WTC11 (cell line): ENCODE data around the gene ARHGAP35. TPM values are rescaled to one million over a fixed set of nuclear protein-coding genes. Genes with fewer than 3 reads are reported as not detected.

Experiments
- ATAC-seq: fragments of 200-7000 bp; cut with Tn5 transposase; 2 replicates; pipeline ENCODE4 v1.10.0; 2021; ENCODE audit warnings: mild to moderate bottlenecking, moderate library complexity
- CTCF ChIA-PET: fragments of 300-600 bp; sonication (Branson Sonifier 250); formaldehyde crosslinking; loops from one replicate; lab custom pipeline; 2021; ENCODE audit warnings: antibody characterized with exemption; lab: Charles Lee
- POLR2A ChIA-PET: fragments of 350-600 bp; sonication (Branson Sonifier 250); formaldehyde crosslinking; loops from one replicate; lab custom pipeline; 2021; ENCODE audit warnings: antibody characterized with exemption; lab: Charles Lee
- DNase-seq: peaks from one replicate; pipeline ENCODE4 v3.0.0; 2021; ENCODE audit warnings: low spot score
- H3K27ac Mint-ChIP-seq: 2 replicates; pipeline ENCODE4 v1.8.0; 2021; ENCODE audit warnings: mixed read lengths
- H3K27me3 Mint-ChIP-seq: 2 replicates; pipeline ENCODE4 v1.8.0; 2021; ENCODE audit warnings: low read depth, mild to moderate bottlenecking, moderate library complexity, mixed read lengths
- H3K36me3 Mint-ChIP-seq: 2 replicates; pipeline ENCODE4 v1.8.0; 2021; ENCODE audit warnings: mixed read lengths
- H3K4me1 Mint-ChIP-seq: 2 replicates; pipeline ENCODE4 v1.8.0; 2022; ENCODE audit warnings: mixed read lengths
- H3K4me3 Mint-ChIP-seq: 2 replicates; pipeline ENCODE4 v1.8.0; 2021; ENCODE audit warnings: mild to moderate bottlenecking, moderate library complexity, mixed read lengths
- H3K9me3 Mint-ChIP-seq: 2 replicates; pipeline ENCODE4 v1.8.0; 2021; ENCODE audit warnings: mixed read lengths
- CREB1 ChIP-seq: sonication (generic); formaldehyde crosslinking; IDR thresholded peaks from 2 replicates; pipeline ENCODE4 v1.8.0; 2023; ENCODE audit warnings: mild to moderate bottlenecking, missing genetic modification reagents
- ETV6 ChIP-seq: sonication (generic); formaldehyde crosslinking; IDR thresholded peaks from 2 replicates; pipeline ENCODE4 v1.8.1; 2022; ENCODE audit warnings: mild to moderate bottlenecking, missing genetic modification reagents
- GTF2I ChIP-seq: fragments of 250-450 bp; sonication (Bioruptor Pico); conservative IDR thresholded peaks from 2 replicates; pipeline ENCODE4 v1.4.0; 2021; ENCODE audit warnings: mild to moderate bottlenecking
- MXD4 ChIP-seq: fragments of 250-450 bp; sonication (Bioruptor Pico); IDR thresholded peaks from 2 replicates; pipeline ENCODE4 v1.8.0; 2021; ENCODE audit warnings: mild to moderate bottlenecking, moderate library complexity, borderline replicate concordance
- NFE2L1 ChIP-seq: sonication (generic); formaldehyde crosslinking; IDR thresholded peaks from 2 replicates; pipeline ENCODE4 v1.8.1; 2023; ENCODE audit warnings: missing genetic modification reagents
- NFYB ChIP-seq: sonication (generic); formaldehyde crosslinking; conservative IDR thresholded peaks from 2 replicates; pipeline ENCODE4 v1.8.0; 2022; ENCODE audit warnings: low read depth, missing genetic modification reagents
- RELA ChIP-seq: sonication (generic); formaldehyde crosslinking; IDR thresholded peaks from 2 replicates; pipeline ENCODE4 v1.8.1; 2022; ENCODE audit warnings: missing genetic modification reagents, mild to moderate bottlenecking, borderline replicate concordance
- SMAD3 ChIP-seq: sonication (generic); formaldehyde crosslinking; IDR thresholded peaks from 2 replicates; pipeline ENCODE4 v1.8.0; 2022; ENCODE audit warnings: missing genetic modification reagents, mild to moderate bottlenecking, borderline replicate concordance
- total RNA-seq: library from RNA; stranded (reverse); gene quantifications from 3 replicates; pipeline ENCODE4 v1.2.3, GENCODE V29; 2021
- TF ChIP-seq, protein P1 (sequence below): sonication (generic); formaldehyde crosslinking; IDR thresholded peaks from 2 replicates; pipeline ENCODE4 v1.8.1; 2023; ENCODE audit warnings: mild to moderate bottlenecking, missing genetic modification reagents
- TF ChIP-seq, protein P2 (sequence below): fragments of 250-450 bp; sonication (Bioruptor Pico); IDR thresholded peaks from 2 replicates; pipeline ENCODE4 v1.9.0; 2021; ENCODE audit warnings: mild to moderate bottlenecking
- TF ChIP-seq, protein P3 (sequence below): sonication (generic); formaldehyde crosslinking; IDR thresholded peaks from 2 replicates; pipeline ENCODE4 v1.8.0; 2023; ENCODE audit warnings: missing genetic modification reagents
- TF ChIP-seq, protein P4 (sequence below): sonication (generic); formaldehyde crosslinking; IDR thresholded peaks from 2 replicates; pipeline ENCODE4 v1.8.1; 2023; ENCODE audit warnings: mild to moderate bottlenecking, moderate library complexity, missing genetic modification reagents
- TF ChIP-seq, protein P5 (sequence below): sonication (generic); formaldehyde crosslinking; IDR thresholded peaks from 2 replicates; pipeline ENCODE4 v1.8.0; 2022; ENCODE audit warnings: mild to moderate bottlenecking, missing genetic modification reagents
- TF ChIP-seq, protein P6 (sequence below): sonication (generic); formaldehyde crosslinking; IDR thresholded peaks from 2 replicates; pipeline ENCODE4 v1.8.1; 2022; ENCODE audit warnings: low read depth, missing genetic modification reagents, borderline replicate concordance
- TF ChIP-seq, protein P7 (sequence below): sonication (generic); formaldehyde crosslinking; IDR thresholded peaks from 2 replicates; pipeline ENCODE4 v1.8.1; 2022; ENCODE audit warnings: low read depth, mild to moderate bottlenecking, moderate library complexity, missing genetic modification reagents, borderline replicate concordance
- TF ChIP-seq, protein P8 (sequence below): sonication (generic); formaldehyde crosslinking; IDR thresholded peaks from 2 replicates; pipeline ENCODE4 v1.8.0; 2023; ENCODE audit warnings: missing genetic modification reagents, mild to moderate bottlenecking, borderline replicate concordance

Gene ARHGAP35
- total RNA-seq, 1 experiment from 2014 or later = 56.3 TPM

DNA sequence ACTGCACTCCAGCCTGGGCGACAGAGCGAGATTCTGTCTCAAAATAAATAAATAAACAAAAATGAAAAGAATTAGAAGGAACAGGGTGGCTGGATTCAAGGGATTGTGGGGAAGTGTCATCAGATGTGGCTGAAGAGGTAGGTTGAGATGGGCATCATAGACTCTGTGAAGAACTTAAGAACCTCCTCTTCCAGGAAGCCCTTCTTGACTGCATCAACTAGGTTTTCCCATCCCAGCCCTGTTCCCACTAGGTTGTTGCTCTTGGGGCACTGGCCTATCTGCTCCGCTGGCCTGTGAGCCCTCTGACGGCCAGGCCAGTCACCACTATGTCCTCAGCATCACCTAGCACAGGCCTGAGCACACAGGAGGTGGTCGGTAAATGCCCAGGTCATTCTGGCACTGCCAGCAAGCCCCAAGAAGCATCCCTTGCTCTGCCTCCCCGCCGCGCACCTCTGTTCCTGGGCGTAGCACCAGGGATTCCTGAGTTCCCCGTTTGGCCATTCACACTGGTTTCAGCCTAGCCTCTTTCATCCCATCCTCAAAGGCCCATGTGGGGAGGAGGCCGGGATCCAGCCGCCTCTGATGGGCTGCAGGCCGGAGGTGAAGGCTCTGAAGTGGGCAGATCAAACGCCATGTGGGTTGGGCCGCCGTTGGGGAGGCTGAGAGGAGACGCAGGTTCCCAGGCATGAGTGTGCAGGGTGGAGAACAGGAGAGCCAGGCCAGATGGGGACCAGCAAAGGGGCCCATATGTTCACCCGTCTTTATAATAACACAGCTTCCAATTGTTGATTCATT is 44.8 kb upstream of the ARHGAP35 start:
- POLR2A ChIA-PET = no interaction called here
- Mint-ChIP-seq H3K4me1 (peaks cover 17% of the 10 kb centered on the region), H3K9me3 (0 out of 2 replicates have a peak, but pooled peaks cover 4% of the 10 kb centered on the region), H3K4me3 (no peak overlapping the region), H3K27ac (no peak overlapping the region), H3K36me3 (no peaks in the 10 kb centered on the region), H3K27me3 (no peaks in the 10 kb centered on the region; the same call in 1 of the 2 replicates)
- no peak for TF ChIP-seq CREB1 (CRISPR knock-in tag)
- TF ChIP-seq GTF2I (CRISPR knock-in tag) = no peak
- TF ChIP-seq, protein P1, sequence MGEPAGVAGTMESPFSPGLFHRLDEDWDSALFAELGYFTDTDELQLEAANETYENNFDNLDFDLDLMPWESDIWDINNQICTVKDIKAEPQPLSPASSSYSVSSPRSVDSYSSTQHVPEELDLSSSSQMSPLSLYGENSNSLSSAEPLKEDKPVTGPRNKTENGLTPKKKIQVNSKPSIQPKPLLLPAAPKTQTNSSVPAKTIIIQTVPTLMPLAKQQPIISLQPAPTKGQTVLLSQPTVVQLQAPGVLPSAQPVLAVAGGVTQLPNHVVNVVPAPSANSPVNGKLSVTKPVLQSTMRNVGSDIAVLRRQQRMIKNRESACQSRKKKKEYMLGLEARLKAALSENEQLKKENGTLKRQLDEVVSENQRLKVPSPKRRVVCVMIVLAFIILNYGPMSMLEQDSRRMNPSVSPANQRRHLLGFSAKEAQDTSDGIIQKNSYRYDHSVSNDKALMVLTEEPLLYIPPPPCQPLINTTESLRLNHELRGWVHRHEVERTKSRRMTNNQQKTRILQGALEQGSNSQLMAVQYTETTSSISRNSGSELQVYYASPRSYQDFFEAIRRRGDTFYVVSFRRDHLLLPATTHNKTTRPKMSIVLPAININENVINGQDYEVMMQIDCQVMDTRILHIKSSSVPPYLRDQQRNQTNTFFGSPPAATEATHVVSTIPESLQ (CRISPR knock-in tag) = no peak
- TF ChIP-seq, protein P2, sequence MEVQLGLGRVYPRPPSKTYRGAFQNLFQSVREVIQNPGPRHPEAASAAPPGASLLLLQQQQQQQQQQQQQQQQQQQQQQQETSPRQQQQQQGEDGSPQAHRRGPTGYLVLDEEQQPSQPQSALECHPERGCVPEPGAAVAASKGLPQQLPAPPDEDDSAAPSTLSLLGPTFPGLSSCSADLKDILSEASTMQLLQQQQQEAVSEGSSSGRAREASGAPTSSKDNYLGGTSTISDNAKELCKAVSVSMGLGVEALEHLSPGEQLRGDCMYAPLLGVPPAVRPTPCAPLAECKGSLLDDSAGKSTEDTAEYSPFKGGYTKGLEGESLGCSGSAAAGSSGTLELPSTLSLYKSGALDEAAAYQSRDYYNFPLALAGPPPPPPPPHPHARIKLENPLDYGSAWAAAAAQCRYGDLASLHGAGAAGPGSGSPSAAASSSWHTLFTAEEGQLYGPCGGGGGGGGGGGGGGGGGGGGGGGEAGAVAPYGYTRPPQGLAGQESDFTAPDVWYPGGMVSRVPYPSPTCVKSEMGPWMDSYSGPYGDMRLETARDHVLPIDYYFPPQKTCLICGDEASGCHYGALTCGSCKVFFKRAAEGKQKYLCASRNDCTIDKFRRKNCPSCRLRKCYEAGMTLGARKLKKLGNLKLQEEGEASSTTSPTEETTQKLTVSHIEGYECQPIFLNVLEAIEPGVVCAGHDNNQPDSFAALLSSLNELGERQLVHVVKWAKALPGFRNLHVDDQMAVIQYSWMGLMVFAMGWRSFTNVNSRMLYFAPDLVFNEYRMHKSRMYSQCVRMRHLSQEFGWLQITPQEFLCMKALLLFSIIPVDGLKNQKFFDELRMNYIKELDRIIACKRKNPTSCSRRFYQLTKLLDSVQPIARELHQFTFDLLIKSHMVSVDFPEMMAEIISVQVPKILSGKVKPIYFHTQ (CRISPR knock-in tag) = no peak
- TF ChIP-seq, protein P3, sequence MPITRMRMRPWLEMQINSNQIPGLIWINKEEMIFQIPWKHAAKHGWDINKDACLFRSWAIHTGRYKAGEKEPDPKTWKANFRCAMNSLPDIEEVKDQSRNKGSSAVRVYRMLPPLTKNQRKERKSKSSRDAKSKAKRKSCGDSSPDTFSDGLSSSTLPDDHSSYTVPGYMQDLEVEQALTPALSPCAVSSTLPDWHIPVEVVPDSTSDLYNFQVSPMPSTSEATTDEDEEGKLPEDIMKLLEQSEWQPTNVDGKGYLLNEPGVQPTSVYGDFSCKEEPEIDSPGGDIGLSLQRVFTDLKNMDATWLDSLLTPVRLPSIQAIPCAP (CRISPR knock-in tag) = no peak
- TF ChIP-seq MXD4 (CRISPR knock-in tag) = no peak
- TF ChIP-seq, protein P4, sequence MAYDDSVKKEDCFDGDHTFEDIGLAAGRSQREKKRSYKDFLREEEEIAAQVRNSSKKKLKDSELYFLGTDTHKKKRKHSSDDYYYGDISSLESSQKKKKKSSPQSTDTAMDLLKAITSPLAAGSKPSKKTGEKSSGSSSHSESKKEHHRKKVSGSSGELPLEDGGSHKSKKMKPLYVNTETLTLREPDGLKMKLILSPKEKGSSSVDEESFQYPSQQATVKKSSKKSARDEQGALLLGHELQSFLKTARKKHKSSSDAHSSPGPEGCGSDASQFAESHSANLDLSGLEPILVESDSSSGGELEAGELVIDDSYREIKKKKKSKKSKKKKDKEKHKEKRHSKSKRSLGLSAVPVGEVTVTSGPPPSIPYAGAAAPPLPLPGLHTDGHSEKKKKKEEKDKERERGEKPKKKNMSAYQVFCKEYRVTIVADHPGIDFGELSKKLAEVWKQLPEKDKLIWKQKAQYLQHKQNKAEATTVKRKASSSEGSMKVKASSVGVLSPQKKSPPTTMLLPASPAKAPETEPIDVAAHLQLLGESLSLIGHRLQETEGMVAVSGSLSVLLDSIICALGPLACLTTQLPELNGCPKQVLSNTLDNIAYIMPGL (CRISPR knock-in tag) = no peak
- TF ChIP-seq SMAD3 (CRISPR knock-in tag) = no peak
- TF ChIP-seq, protein P5, sequence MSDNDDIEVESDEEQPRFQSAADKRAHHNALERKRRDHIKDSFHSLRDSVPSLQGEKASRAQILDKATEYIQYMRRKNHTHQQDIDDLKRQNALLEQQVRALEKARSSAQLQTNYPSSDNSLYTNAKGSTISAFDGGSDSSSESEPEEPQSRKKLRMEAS (CRISPR knock-in tag) = no peak
- TF ChIP-seq, protein P6, sequence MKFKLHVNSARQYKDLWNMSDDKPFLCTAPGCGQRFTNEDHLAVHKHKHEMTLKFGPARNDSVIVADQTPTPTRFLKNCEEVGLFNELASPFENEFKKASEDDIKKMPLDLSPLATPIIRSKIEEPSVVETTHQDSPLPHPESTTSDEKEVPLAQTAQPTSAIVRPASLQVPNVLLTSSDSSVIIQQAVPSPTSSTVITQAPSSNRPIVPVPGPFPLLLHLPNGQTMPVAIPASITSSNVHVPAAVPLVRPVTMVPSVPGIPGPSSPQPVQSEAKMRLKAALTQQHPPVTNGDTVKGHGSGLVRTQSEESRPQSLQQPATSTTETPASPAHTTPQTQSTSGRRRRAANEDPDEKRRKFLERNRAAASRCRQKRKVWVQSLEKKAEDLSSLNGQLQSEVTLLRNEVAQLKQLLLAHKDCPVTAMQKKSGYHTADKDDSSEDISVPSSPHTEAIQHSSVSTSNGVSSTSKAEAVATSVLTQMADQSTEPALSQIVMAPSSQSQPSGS (CRISPR knock-in tag) = no peak
- TF ChIP-seq, protein P7, sequence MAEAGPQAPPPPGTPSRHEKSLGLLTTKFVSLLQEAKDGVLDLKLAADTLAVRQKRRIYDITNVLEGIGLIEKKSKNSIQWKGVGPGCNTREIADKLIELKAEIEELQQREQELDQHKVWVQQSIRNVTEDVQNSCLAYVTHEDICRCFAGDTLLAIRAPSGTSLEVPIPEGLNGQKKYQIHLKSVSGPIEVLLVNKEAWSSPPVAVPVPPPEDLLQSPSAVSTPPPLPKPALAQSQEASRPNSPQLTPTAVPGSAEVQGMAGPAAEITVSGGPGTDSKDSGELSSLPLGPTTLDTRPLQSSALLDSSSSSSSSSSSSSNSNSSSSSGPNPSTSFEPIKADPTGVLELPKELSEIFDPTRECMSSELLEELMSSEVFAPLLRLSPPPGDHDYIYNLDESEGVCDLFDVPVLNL (CRISPR knock-in tag) = no peak
- TF ChIP-seq ETV6 (CRISPR knock-in tag) = no peak
- CTCF ChIA-PET = interaction anchor here (0.5 kb wide), 1 partner anchor 1190 kb away, joined by 4 read pairs; no protein-coding TSS in a partner anchor
- DNase-seq (no peak), ATAC-seq (no peak)

DNA sequence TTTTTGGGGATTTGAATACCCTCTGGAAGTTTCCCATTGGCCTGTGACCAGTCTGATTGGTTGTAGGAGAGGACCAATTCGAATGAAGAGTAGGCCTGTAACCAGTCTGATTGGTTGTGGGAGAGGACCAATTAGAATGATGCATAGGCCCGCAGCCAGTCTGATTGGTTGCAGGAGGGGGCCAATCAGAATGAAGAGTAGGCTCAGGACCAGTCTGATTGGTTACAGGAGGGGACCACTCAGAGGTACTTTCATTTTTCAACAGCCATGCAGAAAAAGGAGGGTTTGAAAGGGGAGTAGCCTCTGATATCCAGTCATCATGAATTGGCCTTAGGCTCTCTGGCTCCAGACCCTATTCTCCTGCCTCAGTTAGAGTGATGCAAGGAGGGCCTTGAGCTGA is 42.0 kb upstream of the ARHGAP35 start:
- Mint-ChIP-seq H3K27ac (no peak overlapping the region), H3K27me3 (no peaks in the 10 kb centered on the region; the same call in 1 of the 2 replicates), H3K9me3 (0 out of 2 replicates have a peak, but pooled peaks cover 4% of the 10 kb centered on the region), H3K4me1 (peaks cover 10% of the 10 kb centered on the region), H3K36me3 (no peaks in the 10 kb centered on the region), H3K4me3 (no peak overlapping the region)
- ChIA-PET CTCF (interaction anchor here (1.3 kb wide), 1 partner anchor 61 kb away, joined by 3 read pairs; no protein-coding TSS in a partner anchor), POLR2A (no interaction called here)
- ATAC-seq = peak; percentile 79
- DNase-seq = peak; percentile 41
- TF ChIP-seq, protein P8, sequence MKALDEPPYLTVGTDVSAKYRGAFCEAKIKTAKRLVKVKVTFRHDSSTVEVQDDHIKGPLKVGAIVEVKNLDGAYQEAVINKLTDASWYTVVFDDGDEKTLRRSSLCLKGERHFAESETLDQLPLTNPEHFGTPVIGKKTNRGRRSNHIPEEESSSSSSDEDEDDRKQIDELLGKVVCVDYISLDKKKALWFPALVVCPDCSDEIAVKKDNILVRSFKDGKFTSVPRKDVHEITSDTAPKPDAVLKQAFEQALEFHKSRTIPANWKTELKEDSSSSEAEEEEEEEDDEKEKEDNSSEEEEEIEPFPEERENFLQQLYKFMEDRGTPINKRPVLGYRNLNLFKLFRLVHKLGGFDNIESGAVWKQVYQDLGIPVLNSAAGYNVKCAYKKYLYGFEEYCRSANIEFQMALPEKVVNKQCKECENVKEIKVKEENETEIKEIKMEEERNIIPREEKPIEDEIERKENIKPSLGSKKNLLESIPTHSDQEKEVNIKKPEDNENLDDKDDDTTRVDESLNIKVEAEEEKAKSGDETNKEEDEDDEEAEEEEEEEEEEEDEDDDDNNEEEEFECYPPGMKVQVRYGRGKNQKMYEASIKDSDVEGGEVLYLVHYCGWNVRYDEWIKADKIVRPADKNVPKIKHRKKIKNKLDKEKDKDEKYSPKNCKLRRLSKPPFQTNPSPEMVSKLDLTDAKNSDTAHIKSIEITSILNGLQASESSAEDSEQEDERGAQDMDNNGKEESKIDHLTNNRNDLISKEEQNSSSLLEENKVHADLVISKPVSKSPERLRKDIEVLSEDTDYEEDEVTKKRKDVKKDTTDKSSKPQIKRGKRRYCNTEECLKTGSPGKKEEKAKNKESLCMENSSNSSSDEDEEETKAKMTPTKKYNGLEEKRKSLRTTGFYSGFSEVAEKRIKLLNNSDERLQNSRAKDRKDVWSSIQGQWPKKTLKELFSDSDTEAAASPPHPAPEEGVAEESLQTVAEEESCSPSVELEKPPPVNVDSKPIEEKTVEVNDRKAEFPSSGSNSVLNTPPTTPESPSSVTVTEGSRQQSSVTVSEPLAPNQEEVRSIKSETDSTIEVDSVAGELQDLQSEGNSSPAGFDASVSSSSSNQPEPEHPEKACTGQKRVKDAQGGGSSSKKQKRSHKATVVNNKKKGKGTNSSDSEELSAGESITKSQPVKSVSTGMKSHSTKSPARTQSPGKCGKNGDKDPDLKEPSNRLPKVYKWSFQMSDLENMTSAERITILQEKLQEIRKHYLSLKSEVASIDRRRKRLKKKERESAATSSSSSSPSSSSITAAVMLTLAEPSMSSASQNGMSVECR (CRISPR knock-in tag) = no peak
- TF ChIP-seq NFE2L1 (CRISPR knock-in tag) = no peak
- peak; percentile 87 for TF ChIP-seq NFYB
- TF ChIP-seq RELA (CRISPR knock-in tag) = no peak
